SW480 (cell line): ENCODE results near the gene LGI1.
A peak's percentile ranks its signal among the peaks of the same experiment; 100 is the strongest.

Experiments used
- DNase-seq: peaks from one replicate; pipeline ENCODE4 v3.0.0-alpha.2; 2016; ENCODE audit warnings: low spot score

The LGI1 gene

GRCh38 chr10:93757801-93758507, at the start of gene LGI1:
TSS of gene LGI1 (plus strand) at chr10:93757936. CDS start at chr10:93758145, 209 bp downstream.
- DNase-seq: no peak

- DNase-seq: no peak
Measured at GRCh38 chr10:93710333-93710909, 47.3 kb upstream of the LGI1 start.

GRCh38 chr10:93711891-93712290, 45.8 kb upstream of the LGI1 start:
- DNase-seq: no peak

- DNase-seq: no peak
Measured at GRCh38 chr10:93712593-93712992, 45.1 kb upstream of the LGI1 start.

GRCh38 chr10:93715345-93715744, 42.4 kb upstream of the LGI1 start:
- DNase-seq: no peak

GRCh38 chr10:93716766-93717165, 41.0 kb upstream of the LGI1 start:
- DNase-seq: no peak

- no peak for DNase-seq
Measured at GRCh38 chr10:93718937-93719725, 38.6 kb upstream of the LGI1 start.

- DNase-seq: no peak
Measured at GRCh38 chr10:93719901-93720300, 37.8 kb upstream of the LGI1 start.

GRCh38 chr10:93722550-93722949, 35.2 kb upstream of the LGI1 start:
- no peak for DNase-seq

- no peak for DNase-seq
Measured at GRCh38 chr10:93723153-93723552, 34.6 kb upstream of the LGI1 start.

- no peak for DNase-seq
Measured at GRCh38 chr10:93726024-93726423, 31.7 kb upstream of the LGI1 start.

- no peak for DNase-seq
Measured at GRCh38 chr10:93741367-93741766, 16.4 kb upstream of the LGI1 start.

GRCh38 chr10:93742633-93743349, 14.9 kb upstream of the LGI1 start:
- no peak for DNase-seq

- DNase-seq: peak; percentile 7
Measured at GRCh38 chr10:93745408-93746065, 12.2 kb upstream of the LGI1 start.

- peak; percentile 77 for DNase-seq
Measured at GRCh38 chr10:93746844-93747284, 10.9 kb upstream of the LGI1 start.

- DNase-seq: no peak
Measured at GRCh38 chr10:93749218-93749799, 8.4 kb upstream of the LGI1 start.

- no peak for DNase-seq
Measured at GRCh38 chr10:93751124-93751523, 6.6 kb upstream of the LGI1 start.

GRCh38 chr10:93751832-93752231, 5.9 kb upstream of the LGI1 start:
- DNase-seq: peak; percentile 27

GRCh38 chr10:93752761-93753160, 5.0 kb upstream of the LGI1 start:
- DNase-seq: peak; percentile 39

- DNase-seq: no peak
Measured at GRCh38 chr10:93753621-93754250, 4.0 kb upstream of the LGI1 start.

- no peak for DNase-seq
Measured at GRCh38 chr10:93754761-93755160, 3.0 kb upstream of the LGI1 start.
